ENCODE results near the gene UBN2.

UBN2 gene

GRCh38 chr7:139232377-139232717, 1.3 kb downstream of the UBN2 start:
- no peak for DNase-seq

- no peak for DNase-seq
These were observed 1.9 kb downstream of the UBN2 start for GRCh38 chr7:139232904-139233303.

GRCh38 chr7:139241258-139241657, 10.2 kb downstream of the UBN2 start:
- no peak for DNase-seq

GRCh38 chr7:139242741-139243281, 11.8 kb downstream of the UBN2 start:
- DNase-seq: no peak

- no peak for DNase-seq
These were observed 14.4 kb downstream of the UBN2 start for GRCh38 chr7:139245401-139245800.

GRCh38 chr7:139246494-139246893, 15.5 kb downstream of the UBN2 start:
- no peak for DNase-seq

- DNase-seq: no peak
These were observed 15.9 kb downstream of the UBN2 start for GRCh38 chr7:139246905-139247304.

GRCh38 chr7:139249179-139249810, 18.3 kb downstream of the UBN2 start:
- no peak for DNase-seq

GRCh38 chr7:139252451-139252850, 21.4 kb downstream of the UBN2 start:
- DNase-seq: no peak

GRCh38 chr7:139254281-139254680, 23.2 kb downstream of the UBN2 start:
- no peak for DNase-seq

GRCh38 chr7:139254728-139255127, 23.7 kb downstream of the UBN2 start:
- DNase-seq: no peak

GRCh38 chr7:139255290-139255689, 24.3 kb downstream of the UBN2 start:
- DNase-seq: no peak

- DNase-seq: no peak
These were observed 28.1 kb downstream of the UBN2 start for GRCh38 chr7:139259142-139259541.

GRCh38 chr7:139264220-139264619, 33.2 kb downstream of the UBN2 start:
- no peak for DNase-seq

GRCh38 chr7:139265673-139266072, 34.6 kb downstream of the UBN2 start:
- DNase-seq: no peak

- no peak for DNase-seq
These were observed 40.9 kb downstream of the UBN2 start for GRCh38 chr7:139271718-139272628.

- DNase-seq: no peak
These were observed 53.3 kb downstream of the UBN2 start for GRCh38 chr7:139284252-139284896.

- no peak for DNase-seq
These were observed 55.1 kb downstream of the UBN2 start for GRCh38 chr7:139286144-139286543.

- DNase-seq: no peak
These were observed 61.8 kb downstream of the UBN2 start for GRCh38 chr7:139292821-139293220.

- no peak for DNase-seq
These were observed 62.5 kb downstream of the UBN2 start for GRCh38 chr7:139293534-139293933.

- DNase-seq: no peak
These were observed 63.2 kb downstream of the UBN2 start for GRCh38 chr7:139294241-139294640.

GRCh38 chr7:139294951-139295575, 64.0 kb downstream of the UBN2 start:
- DNase-seq: no peak

- no peak for DNase-seq
These were observed 66.8 kb downstream of the UBN2 start for GRCh38 chr7:139297795-139298194.
